Fibroblast of pulmonary artery (primary cell): ENCODE data around the gene SBF2.

Experiments used
- DNase-seq: peaks from one replicate; pipeline ENCODE4 v3.0.0-alpha.2; 2010; ENCODE audit warnings: low read depth
- H3K4me3 ChIP-seq: replicated peaks from 2 replicates; pipeline ENCODE4 v1.5.1; 2011; ENCODE audit warnings: low read depth, mild to moderate bottlenecking, control low read depth, low read length, moderate library complexity
- CTCF ChIP-seq: IDR thresholded peaks from 2 replicates; pipeline ENCODE4 v1.5.1; 2011; ENCODE audit warnings: mild to moderate bottlenecking, control low read depth, low read length, inconsistent platforms; ENCODE audit errors: missing control alignments

The SBF2 gene

GRCh38 chr11:9831122-9831521, 462.9 kb downstream of the SBF2 start:
- no peak for DNase-seq
- no peak for TF ChIP-seq CTCF
- no peak overlapping the region for H3K4me3 ChIP-seq

DNA sequence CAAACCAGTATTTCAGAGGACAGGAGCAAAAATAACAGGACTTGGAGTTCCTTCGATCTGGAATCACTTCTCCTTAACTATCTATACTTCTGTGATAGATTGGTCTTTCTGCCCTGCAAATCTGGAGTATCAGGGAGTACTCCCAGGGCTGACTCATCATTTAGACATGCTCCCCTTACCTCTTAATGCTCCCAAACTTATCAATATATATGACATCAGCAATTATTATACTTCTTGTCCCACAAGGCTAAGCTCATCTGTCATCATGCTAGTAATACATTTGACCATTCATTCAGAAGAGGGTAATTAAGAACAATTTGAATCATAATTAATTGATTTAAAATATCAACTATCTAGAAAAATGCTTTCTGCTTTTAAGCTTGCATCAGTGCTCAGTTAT, 466.3 kb downstream of the SBF2 start:
- H3K4me3 ChIP-seq: no peak overlapping the region
- no peak for DNase-seq
- no peak for TF ChIP-seq CTCF

DNA sequence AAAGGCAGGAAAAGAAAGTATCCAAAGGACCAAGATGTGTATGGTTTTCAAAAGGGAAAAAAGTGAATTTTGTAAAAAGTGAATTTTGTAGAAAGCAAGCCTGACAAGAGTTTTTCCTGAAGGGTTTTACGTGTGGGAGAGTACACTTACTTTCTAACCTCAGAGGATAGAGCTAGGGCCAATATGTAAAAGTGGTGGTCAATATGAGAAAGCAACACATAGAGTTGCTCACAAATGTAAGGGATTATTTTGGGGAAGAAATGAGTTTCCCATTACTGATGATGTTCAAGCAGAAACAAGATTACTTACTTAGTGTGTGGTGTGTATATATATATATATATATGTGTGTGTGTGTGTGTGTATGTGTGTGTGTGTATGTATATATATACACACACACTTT, 467.6 kb downstream of the SBF2 start:
- DNase-seq: no peak
- no peak overlapping the region for H3K4me3 ChIP-seq
- no peak for TF ChIP-seq CTCF

GRCh38 chr11:9825895-9826294, 468.1 kb downstream of the SBF2 start:
- no peak overlapping the region for H3K4me3 ChIP-seq
- TF ChIP-seq CTCF: no peak
- no peak for DNase-seq

- peak; percentile 10 for DNase-seq
- H3K4me3 ChIP-seq: no peak overlapping the region
Observed at GRCh38 chr11:9825315-9825714, 468.7 kb downstream of the SBF2 start.

GRCh38 chr11:9823887-9824385, 470.1 kb downstream of the SBF2 start:
- no peak overlapping the region for H3K4me3 ChIP-seq
- no peak for TF ChIP-seq CTCF
- DNase-seq: no peak

More at GRCh38 chr11:9825315-9825714, 468.7 kb downstream of the SBF2 start:
- TF ChIP-seq CTCF: no peak

- DNase-seq: no peak
- no peak overlapping the region for H3K4me3 ChIP-seq
- TF ChIP-seq CTCF: no peak
Observed at GRCh38 chr11:9823439-9823838, 470.6 kb downstream of the SBF2 start.
